ENCODE measurements around the gene KIAA1328.

DNA sequence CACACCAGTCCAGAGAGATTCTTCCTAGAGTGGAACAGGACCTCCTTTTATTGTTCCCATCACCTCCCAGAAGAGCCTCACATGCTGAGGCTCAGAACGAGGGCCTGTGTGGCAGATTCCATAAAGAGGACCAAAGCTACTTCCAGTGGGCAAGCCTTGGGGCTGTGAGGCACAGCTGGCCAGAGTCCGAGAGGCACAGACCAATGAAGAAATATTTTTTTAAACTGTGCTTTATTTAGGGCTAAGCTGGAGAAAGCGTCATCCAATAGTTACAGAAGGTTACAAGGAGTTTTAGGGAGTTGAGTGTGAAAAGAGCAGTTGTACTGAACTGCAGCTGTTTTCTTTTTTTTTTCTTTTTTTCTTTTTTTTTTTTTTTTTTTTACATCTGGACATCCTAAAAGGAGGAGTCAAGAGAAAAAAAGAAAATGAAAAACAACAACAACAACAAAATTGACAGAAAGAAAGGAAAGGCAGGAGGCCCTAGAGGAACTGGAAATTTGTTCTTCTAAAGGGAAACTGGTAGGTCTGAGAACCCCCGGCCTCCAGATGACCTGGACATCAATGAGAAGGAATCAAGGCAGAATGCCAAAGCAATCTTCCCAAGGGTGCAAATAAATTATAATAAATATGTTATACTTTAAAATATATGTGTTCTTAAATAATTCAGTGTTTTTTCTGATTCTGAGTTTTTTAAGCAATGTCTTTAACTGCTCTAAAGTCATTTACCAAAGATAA is 414.1 kb downstream of the KIAA1328 start:
- TF ChIP-seq, protein P1, sequence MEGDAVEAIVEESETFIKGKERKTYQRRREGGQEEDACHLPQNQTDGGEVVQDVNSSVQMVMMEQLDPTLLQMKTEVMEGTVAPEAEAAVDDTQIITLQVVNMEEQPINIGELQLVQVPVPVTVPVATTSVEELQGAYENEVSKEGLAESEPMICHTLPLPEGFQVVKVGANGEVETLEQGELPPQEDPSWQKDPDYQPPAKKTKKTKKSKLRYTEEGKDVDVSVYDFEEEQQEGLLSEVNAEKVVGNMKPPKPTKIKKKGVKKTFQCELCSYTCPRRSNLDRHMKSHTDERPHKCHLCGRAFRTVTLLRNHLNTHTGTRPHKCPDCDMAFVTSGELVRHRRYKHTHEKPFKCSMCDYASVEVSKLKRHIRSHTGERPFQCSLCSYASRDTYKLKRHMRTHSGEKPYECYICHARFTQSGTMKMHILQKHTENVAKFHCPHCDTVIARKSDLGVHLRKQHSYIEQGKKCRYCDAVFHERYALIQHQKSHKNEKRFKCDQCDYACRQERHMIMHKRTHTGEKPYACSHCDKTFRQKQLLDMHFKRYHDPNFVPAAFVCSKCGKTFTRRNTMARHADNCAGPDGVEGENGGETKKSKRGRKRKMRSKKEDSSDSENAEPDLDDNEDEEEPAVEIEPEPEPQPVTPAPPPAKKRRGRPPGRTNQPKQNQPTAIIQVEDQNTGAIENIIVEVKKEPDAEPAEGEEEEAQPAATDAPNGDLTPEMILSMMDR (IDR thresholded peaks at IDR 0.05) = no peak
- TF ChIP-seq EZH2 (IDR thresholded peaks at IDR 0.05) (no peak), EZH2phosphoT487 (IDR thresholded peaks at IDR 0.05) (no peak)

Data from neural progenitor cell (in vitro differentiated cells).